Kidney epithelial cell (primary cell): Measurements from ENCODE around the gene PAX7. TPM values are rescaled to one million over a fixed set of nuclear protein-coding genes. Genes with fewer than 3 reads are reported as not detected.

Experiments used
- DNase-seq: peaks from one replicate; pipeline ENCODE4 v3.0.0-alpha.2; 2010; ENCODE audit warnings: low read depth
- H3K27me3 ChIP-seq: 2 replicates; pipeline ENCODE4 v1.6.0; 2011; ENCODE audit warnings: low read length; ENCODE audit not compliant: control insufficient read depth, insufficient read depth
- H3K36me3 ChIP-seq: 2 replicates; pipeline ENCODE4 v1.5.1; 2011; ENCODE audit warnings: low read length; ENCODE audit not compliant: control insufficient read depth, insufficient read depth
- H3K4me3 ChIP-seq: 2 replicates; pipeline ENCODE4 v1.5.1; 2011; ENCODE audit warnings: low read depth, mild to moderate bottlenecking, control low read depth, low read length
- total RNA-seq: library from RNA; depleted of rRNA; stranded (reverse); fragments of >200 nt; gene quantifications from 2 replicates; pipeline ENCODE4 v1.2.3, GENCODE V29; 2015
- TF ChIP-seq, protein P1 (sequence below): IDR thresholded peaks from 2 replicates; pipeline ENCODE4 v1.5.1; 2011; ENCODE audit warnings: mild to moderate bottlenecking, moderate library complexity, low read length, control low read depth, inconsistent platforms; ENCODE audit not compliant: insufficient read depth, poor library complexity, severe bottlenecking

PAX7 gene
- total RNA-seq, 1 donor from 2014 or later, result not detected

DNA sequence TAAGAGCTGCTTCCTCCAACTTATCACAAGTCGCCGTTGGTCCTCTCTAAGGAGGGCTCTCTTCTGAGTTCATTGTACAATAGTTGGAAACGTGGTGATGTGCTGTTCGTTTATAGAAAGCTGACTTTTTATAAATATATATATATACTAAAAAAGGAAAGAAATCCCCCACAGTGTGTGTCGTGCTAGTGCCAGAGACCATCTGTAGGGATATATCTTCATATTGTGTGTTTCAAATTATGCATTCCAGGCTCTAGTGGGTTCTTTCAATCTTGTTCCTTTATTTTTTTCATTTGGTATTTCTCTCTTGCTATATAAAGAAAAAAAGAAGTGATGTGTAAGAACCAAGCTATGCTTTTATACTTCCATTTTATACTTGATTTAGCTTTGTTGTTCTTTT is 117.0 kb downstream of the PAX7 start:
- DNase-seq, result no peak
- no peaks in the 10 kb centered on the region for H3K36me3 ChIP-seq
- H3K27me3 ChIP-seq, result no peaks in the 10 kb centered on the region
- TF ChIP-seq, protein P1, sequence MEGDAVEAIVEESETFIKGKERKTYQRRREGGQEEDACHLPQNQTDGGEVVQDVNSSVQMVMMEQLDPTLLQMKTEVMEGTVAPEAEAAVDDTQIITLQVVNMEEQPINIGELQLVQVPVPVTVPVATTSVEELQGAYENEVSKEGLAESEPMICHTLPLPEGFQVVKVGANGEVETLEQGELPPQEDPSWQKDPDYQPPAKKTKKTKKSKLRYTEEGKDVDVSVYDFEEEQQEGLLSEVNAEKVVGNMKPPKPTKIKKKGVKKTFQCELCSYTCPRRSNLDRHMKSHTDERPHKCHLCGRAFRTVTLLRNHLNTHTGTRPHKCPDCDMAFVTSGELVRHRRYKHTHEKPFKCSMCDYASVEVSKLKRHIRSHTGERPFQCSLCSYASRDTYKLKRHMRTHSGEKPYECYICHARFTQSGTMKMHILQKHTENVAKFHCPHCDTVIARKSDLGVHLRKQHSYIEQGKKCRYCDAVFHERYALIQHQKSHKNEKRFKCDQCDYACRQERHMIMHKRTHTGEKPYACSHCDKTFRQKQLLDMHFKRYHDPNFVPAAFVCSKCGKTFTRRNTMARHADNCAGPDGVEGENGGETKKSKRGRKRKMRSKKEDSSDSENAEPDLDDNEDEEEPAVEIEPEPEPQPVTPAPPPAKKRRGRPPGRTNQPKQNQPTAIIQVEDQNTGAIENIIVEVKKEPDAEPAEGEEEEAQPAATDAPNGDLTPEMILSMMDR, result no peak
- H3K4me3 ChIP-seq, result no peak overlapping the region

DNA sequence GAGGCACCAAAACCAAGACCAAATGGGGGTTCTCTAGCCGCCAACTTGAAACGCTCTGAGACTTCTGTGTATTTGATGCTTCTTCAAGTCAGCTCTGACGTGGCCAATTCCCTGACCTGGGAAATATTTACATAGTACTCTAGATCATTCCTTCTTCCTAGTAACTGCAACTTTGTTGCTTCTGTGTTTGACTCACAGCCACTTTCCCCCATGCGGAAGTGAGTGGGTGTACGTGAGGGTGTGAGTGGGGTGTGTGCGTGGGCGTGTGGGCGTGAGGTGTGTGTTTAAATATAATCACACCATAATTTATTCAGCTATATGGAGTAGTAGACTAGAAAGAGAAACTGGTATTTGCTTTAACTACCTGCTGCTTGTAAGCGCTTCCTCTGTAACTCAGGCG is 117.8 kb downstream of the PAX7 start:
- TF ChIP-seq, protein P1, result no peak
- Histone ChIP-seq H3K36me3 (no peaks in the 10 kb centered on the region), H3K27me3 (no peaks in the 10 kb centered on the region), H3K4me3 (no peak overlapping the region)
- DNase-seq, result no peak

DNA sequence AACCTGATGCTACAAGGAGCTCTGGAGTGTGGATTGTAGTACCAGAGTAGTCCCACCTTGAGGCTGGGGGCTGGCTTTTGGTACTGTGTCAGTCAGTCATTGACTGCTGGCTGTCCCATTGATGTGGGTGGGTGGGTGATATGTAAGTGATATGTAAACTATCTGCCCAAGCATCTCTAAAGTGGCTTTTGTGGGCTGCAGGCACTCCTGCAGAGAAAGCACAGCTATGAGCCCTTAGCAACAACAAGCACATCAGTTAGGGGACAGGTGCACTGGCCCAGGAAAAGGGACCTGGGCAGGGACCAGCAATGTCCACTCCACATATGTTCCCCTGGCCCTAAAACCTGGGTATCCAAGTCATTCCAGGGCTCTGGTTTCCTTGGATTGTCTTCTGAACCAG is 118.9 kb downstream of the PAX7 start:
- no peaks in the 10 kb centered on the region for H3K36me3 ChIP-seq
- H3K27me3 ChIP-seq, result no peaks in the 10 kb centered on the region
- no peak for DNase-seq
- TF ChIP-seq, protein P1, result no peak
- no peak overlapping the region for H3K4me3 ChIP-seq

DNA sequence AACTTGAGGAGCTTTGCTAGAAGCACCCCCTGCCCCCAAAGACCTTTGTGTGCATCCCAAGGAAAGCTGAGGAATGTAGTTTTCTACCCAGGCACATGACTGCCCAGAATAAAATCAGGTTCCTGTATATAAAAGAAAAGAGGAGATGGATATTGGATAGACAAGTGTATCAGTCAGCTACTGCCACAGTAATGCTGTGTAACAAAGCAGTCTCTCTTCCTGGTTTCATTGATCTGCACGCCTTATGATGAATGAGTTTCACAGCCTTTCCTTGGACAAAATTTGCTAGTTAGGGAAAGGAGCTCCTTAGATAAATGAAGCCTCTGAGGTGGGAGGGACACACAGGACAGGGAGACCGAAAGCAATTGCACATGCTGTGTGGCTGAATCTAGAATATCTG is 120.0 kb downstream of the PAX7 start:
- Histone ChIP-seq H3K27me3 (no peaks in the 10 kb centered on the region), H3K36me3 (no peaks in the 10 kb centered on the region), H3K4me3 (no peak overlapping the region)
- no peak for DNase-seq
- TF ChIP-seq, protein P1, result no peak

DNA sequence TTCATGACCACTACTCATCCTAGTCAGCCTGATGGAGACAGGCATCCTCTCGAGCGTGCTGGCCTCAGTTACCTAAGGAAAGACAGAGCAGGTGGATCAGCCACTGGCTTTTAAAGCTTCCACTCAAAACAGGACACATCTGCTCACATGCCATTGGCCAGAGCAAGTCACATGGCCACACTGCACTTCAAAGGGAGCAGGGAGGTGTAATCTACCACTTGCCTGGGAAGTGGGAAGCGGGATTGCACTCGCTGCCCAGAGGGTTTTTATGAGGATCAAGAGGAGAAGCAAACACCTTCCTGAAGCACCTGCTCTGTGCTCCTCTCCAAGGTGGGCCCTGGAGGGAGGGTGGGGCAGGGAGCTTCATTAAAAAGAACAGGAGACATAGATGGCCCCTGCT is 120.8 kb downstream of the PAX7 start:
- DNase-seq, result no peak
- H3K4me3 ChIP-seq, result no peak overlapping the region
- no peaks in the 10 kb centered on the region for H3K36me3 ChIP-seq
- TF ChIP-seq, protein P1, result no peak
- H3K27me3 ChIP-seq, result no peaks in the 10 kb centered on the region

DNA sequence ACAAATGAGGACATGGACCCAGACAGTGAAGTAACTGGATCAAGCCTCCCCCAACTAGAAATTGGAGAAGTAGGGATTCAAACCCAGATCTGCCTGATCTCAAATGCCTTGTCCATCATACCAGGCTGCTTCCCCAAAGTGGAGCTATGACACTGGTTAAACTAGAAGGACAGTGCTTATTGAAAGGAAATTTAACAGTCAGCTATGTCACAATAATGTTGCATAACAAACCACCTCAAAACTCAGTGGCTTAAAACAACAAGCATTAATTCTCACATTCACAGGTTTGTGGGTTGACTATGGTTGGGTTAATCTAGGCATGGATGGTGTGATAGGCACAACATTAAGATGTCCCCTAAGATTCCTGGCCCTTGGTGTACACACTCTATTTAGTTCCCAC is 121.8 kb downstream of the PAX7 start:
- no peaks in the 10 kb centered on the region for H3K27me3 ChIP-seq
- no peak overlapping the region for H3K4me3 ChIP-seq

More for the DNA sequence above, 121.8 kb downstream of the PAX7 start:
- TF ChIP-seq, protein P1, result no peak
- no peak for DNase-seq
- no peaks in the 10 kb centered on the region for H3K36me3 ChIP-seq
